HG03196 (cell line): Measurements from ENCODE around the gene RANBP17.

ENCODE experiments used
- ATAC-seq: cut with Tn5 transposase; IDR thresholded peaks from one replicate; pipeline ENCODE4 v1.9.1; 2021; ENCODE audit not compliant: unreplicated experiment

The RANBP17 gene

GRCh38 chr5:171312129-171312974 is 450.5 kb downstream of the RANBP17 start:
- no peak for ATAC-seq

DNA sequence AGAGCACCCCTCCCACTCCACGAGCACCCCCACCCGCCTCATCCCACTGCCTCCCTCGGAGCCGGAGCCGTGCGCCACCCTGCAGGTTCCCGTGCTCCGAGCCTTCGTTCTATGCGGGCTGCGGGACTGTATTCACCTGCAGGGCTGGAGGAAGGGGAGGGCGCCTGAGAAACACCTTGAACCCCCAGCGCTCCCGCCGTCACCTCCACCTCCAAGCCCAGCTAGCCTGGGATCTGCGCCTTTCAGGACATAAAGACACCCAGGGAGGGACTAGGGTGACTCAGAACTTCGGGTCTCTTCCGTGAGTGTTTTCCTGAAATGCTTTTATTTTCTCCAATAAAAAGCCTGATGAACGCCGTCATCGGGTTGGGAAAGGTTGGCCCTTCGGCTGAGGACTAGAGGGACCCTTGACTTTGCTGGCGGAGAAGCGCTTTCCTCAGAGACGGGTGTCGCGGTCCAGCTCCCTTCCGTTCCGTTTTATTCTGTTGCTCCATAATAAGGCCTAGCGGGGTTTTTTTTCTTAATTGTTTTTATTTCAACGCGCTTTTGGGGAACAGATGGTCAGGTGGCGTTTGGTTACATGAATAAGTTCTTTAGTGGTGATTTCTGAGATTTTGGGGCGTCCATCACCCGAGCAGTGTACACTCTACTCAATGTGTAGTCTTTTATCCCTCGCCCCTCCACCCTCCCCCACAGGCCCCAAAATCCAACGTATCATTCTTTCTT is 451.8 kb downstream of the RANBP17 start:
- no peak for ATAC-seq

GRCh38 chr5:171314728-171315385 is 453.0 kb downstream of the RANBP17 start:
- no peak for ATAC-seq

DNA sequence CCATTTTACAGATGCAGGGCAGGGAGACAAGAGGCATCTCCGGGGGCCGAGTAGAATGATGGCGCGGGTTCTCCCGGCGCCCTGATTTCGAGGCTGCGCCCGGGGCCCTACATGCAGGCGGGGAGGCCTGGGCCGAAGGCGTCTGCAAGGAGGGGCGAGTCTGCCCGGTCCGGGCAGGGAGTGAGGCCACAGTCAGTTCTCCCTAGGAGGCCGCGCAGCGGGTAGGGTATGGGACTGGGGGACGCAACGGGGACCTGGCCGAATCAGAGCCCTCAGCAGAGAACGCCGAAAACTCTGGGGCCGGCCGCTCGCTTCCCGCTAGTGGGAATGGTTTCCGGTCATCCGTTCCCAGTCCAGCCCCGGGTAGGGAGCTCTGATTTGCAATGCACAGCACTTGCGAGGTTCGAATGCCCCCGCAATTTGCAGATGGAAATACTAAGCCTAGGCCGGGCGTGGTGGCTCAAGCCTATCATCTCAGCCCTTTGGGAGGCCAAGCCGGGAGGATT is 453.6 kb downstream of the RANBP17 start:
- no peak for ATAC-seq

DNA sequence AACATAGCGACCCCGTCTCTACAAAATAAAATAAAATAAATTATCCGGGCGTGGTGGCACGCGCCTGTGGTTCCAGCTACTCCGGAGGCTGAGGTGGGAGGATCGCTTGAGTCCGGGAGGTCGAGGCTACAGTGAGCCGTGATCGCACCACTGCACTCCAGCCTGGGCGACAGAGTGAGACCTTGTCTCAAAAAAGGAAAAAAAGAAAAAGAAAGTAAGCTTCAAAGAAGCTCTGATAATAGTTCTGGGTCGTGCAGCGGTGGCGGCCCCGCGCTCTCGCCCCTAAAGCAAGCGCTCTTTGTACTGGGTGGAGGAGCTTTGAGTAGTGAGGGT is 454.1 kb downstream of the RANBP17 start:
- ATAC-seq = no peak

DNA sequence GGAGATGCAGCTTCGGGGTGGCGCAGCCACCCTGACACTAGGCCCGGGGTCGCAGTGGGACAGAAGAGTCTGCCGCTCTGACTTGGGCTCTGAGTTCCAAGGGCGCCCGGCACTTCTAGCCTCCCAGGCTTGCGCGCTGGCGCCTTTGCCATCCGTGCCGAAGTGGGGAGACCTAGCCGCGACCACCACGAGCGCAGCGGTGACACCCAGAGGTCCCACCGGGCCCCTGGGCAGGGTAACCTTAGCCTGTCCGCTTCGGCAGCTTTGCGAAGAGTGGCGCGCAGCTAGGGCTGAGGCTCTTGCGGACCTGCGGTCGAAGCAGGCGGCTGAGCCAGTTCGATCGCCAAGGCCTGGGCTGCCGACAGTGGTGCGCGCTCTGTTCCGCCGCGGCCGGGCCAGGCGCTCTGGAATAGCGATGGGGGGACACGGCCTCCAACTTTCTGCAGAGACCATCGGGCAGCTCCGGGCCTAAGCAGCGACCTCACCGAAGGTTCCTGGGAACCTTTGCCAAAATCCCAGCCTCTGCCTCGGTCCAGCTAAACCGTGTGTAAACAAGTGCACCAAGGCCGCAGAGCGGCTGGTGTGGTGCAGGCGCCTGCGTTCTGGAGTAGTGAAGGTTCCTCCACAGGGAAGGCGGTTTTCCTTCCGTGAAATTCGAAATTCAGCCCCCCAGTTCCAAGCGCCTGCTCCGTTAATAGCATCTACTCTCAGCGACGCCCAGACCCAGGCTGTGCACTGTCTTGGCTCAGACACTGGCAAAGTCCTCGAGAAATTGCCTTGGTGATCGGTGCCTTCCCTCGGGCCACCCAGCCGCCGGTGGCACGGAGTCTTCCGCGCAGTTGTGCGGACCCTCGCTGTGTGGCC is 454.7 kb downstream of the RANBP17 start:
- ATAC-seq = no peak

DNA sequence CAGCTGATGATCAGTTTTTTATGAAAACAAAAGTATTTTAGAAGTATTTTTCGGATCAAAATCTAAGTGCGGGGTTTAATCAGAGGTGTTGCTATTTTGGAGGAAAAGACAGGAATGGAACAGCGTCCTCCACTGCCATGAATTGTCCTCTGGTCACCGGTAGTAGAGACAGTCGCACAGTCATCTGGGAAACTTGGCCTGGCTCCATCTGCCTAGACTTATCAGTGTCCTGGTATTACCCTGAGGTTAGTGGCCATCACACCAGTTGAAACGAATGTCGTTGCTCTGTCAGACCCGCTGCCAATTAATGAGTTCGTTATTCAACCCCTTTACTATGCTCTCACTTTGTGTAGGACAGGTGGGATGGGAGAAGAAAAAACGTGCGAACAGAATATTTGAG is 455.4 kb downstream of the RANBP17 start:
- ATAC-seq = no peak

DNA sequence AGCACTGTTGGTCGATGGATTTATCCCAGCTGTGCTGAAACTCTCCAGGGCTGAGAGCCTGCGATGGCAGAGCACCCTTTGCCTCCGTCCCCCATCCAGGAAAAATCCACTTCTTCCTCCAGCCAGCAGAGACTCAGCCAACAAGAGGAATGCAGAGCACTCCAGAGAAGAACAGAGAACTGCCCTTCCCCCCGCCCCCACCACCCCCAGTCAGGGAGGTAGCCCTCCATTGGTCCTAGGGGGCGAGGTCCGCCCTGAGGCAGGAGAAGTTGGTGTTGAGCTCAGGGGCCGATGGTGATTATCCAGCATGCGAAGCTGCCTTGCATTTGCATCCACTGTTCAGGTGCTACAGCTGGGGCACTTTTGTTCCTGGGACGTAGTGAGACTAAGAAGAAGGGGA is 456.2 kb downstream of the RANBP17 start:
- ATAC-seq = no peak

GRCh38 chr5:171321447-171321846 is 459.6 kb downstream of the RANBP17 start:
- no peak for ATAC-seq

DNA sequence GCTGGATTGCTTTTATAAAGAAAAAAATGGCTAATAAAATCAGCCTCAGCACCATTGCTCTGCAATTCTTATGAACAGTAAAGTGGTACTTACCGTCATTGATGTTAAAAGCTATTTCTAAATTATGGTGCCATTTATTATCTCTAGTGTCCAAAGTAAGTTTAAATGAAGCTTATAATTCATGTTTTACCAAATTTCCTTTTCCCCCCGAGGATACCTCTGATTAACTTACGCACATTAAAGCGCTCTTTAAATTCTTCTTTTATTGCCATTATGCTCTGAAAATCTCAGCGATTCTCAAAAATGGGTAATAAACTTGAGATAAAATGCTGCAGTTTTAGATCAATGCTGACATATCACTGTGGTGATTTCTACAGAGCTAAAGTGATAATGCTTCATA is 460.7 kb downstream of the RANBP17 start:
- no peak for ATAC-seq

- no peak for ATAC-seq
Measured at GRCh38 chr5:171323007-171323406, 461.2 kb downstream of the RANBP17 start.

DNA sequence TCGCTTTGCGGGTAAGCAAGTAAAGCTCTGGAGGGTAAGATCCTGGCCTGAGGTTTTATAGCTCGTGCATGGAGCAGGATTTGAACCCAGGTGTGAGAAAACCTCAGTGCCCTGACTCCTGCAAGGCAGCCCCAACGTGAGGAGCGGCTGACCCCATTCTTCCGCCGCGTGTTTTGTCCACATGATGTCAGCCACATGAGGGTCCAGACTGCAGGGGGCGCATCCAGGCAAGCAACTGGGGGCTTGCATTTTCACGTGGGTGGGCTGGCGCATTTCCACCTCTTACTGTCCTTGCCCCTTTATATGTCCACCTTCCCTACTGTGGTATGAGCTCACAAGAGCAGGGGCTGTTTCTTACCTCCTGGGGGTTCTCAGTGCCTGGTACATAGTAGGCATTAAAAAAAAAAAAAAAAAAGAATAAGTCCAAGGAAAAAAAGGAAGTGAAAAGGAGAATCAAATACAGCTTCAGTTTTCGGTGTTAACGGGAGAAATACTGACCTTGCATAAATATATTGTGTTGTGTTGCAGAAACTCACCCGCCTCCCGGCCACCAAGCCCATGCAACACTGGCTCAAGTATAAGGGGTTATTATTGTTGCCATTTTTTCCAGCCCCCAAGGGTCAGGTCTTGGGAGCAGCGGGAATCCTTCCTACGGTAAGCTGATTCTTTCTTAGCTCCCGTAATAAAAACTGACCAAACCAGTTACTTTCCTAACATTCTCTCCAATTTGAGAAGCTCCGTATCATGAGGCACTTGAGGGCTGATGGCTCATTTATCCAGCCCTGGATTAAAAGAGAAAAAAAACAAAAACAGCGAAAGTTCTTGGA is 462.2 kb downstream of the RANBP17 start:
- no peak for ATAC-seq

DNA sequence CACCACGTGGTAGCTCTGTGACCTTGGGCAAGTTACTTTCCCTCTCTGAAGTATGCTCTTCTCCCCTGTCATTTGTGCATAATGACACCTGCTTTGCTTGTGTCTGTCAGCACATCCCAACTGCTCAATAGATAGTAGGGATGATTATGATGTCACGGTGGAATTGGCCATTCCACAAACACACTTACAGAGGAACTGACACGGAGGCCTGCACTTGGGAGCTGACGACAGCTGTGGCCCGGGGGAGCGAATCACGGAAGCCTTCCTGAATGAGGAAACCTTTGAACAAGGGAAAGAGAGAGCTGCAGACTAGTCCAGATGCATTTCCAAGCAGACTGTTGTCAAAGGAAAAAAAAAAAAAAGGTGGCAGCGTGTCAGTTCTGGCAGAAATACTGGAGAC is 468.2 kb downstream of the RANBP17 start:
- ATAC-seq = no peak

DNA sequence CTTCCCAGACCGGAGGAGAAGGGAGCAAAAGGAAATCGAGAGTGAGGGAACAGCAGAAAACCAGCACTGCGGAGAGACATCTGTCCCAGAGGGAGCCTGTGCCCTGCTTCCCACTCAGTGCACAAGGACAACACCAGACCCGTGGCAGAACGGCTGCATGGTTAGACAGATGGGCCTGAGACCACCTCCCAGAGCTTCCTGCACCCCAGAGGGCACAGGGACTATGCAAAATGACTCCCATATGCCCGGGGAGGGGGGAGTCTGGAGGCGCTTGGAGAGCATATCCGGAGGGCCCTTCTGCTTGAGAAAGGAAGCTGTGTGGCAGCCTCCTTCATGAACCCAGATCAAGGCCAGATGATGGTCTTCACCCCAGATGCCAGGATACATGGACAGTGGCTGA is 473.8 kb downstream of the RANBP17 start:
- no peak for ATAC-seq

- ATAC-seq = no peak
Measured at GRCh38 chr5:171336521-171337209, 474.8 kb downstream of the RANBP17 start.

DNA sequence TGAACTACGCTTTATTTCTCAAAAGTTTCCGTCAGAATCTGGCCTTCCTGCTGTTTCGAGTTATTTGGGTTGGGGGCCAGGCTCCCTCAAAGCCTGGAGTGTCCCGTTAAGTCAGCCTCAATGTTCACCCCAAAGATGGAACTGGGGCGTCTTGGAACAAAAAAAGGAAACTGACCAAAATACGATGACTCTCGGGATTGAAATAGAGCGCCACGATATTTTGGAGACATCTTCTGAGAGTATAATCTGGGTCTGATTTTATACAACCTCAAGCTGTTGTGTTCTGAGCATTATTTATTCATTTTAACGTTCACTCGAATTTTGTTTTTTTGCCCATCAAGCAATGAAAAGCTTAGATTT is 475.4 kb downstream of the RANBP17 start:
- no peak for ATAC-seq

- no peak for ATAC-seq
Measured at GRCh38 chr5:171340042-171340441, 478.2 kb downstream of the RANBP17 start.

- ATAC-seq = no peak
Measured at GRCh38 chr5:171340491-171340890, 478.7 kb downstream of the RANBP17 start.

DNA sequence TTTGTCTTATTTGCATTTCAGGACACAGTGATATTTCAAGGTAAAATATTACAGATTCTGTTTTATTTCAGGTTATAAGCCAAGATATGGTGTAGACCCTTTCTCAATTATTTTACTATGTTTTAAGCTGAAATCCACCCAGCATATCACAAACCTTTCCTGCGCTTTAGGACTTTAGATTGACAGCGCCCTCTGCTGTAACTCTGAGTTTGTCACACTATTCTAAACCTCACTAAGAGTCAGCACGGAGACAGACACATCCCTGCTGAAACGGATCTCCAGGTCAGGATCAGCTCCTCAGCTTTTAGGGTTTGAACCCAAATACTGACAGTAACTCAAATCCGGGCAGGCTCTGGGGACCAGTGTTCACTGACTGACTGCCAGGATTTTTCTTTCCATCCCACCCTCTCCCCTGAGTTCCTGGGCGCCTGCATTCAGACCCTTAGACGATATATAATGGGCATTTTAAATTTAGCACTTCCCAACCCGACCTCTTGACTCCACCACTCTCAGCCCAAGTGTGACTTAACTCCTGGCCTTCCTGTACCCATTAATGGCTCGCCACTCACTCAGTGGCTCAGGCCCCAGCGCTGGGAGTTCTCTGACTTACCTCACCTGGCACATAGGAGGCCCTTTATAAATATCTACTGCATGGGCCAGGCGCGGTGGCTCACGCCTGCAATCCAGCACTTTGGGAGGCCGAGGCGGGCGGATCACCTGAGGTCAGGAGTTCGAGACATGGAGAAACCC is 480.7 kb downstream of the RANBP17 start:
- no peak for ATAC-seq
